A673 (cell line): ENCODE data around the gene MEGF8. TPM values are rescaled to one million over a fixed set of nuclear protein-coding genes. Genes with fewer than 3 reads are reported as not detected.

Experiments
- BruUV-seq: library from RNA; stranded (reverse); fragments of 400-500 nt; replicated peaks from 2 replicates; lab custom pipeline; 2021; lab: Mats Ljungman, UMichigan
- CTCF ChIA-PET: fragments of 300-600 bp; sonication (Branson Sonifier 250); formaldehyde crosslinking; loops from one replicate; lab custom pipeline; 2022; ENCODE audit warnings: antibody characterized with exemption; lab: Charles Lee
- POLR2A ChIA-PET: fragments of 300-600 bp; sonication (Branson Sonifier 250); formaldehyde crosslinking; loops from one replicate; lab custom pipeline; 2022; ENCODE audit warnings: antibody characterized with exemption; ENCODE audit not compliant: low non-redundant PET; lab: Charles Lee
- DNase-seq: peaks from one replicate; pipeline ENCODE4 v3.0.0-alpha.2; 2015; ENCODE audit warnings: low spot score
- H3K27ac ChIP-seq: fragments of 200-600 bp; sonication (generic); 2 replicates; pipeline ENCODE4 v1.5.1; 2016; ENCODE audit warnings: mixed run types, low read depth, mild to moderate bottlenecking, mixed read lengths, antibody characterized with exemption, low read length; ENCODE audit not compliant: poor library complexity, severe bottlenecking
- H3K27me3 ChIP-seq: fragments of 200-600 bp; sonication (generic); replicated peaks from 2 replicates; pipeline ENCODE4 v1.6.1; 2017; ENCODE audit warnings: mixed run types, low read depth, mild to moderate bottlenecking, mixed read lengths, antibody characterized with exemption, low read length; ENCODE audit not compliant: insufficient read depth, poor library complexity
- H3K36me3 ChIP-seq: fragments of 200-600 bp; sonication (generic); 2 replicates; pipeline ENCODE4 v1.6.1; 2016; ENCODE audit warnings: mixed run types, mild to moderate bottlenecking, mixed read lengths, antibody characterized with exemption, low read length; ENCODE audit not compliant: insufficient read depth, poor library complexity, severe bottlenecking
- H3K4me1 ChIP-seq: fragments of 200-600 bp; sonication (generic); 2 replicates; pipeline ENCODE4 v1.6.1; 2017; ENCODE audit warnings: mixed run types, mild to moderate bottlenecking, mixed read lengths, antibody characterized with exemption, low read length; ENCODE audit not compliant: insufficient read depth, poor library complexity, severe bottlenecking
- H3K4me3 ChIP-seq: fragments of 200-600 bp; sonication (generic); 2 replicates; pipeline ENCODE4 v1.5.1; 2016; ENCODE audit warnings: low read depth, mixed run types, mild to moderate bottlenecking, mixed read lengths, low read length; ENCODE audit not compliant: poor library complexity, severe bottlenecking
- H3K9me3 ChIP-seq: fragments of 200-600 bp; sonication (generic); 2 replicates; pipeline ENCODE4 v1.6.1; 2016; ENCODE audit warnings: mixed run types, low read depth, mild to moderate bottlenecking, mixed read lengths, antibody characterized with exemption, low read length; ENCODE audit not compliant: poor library complexity, severe bottlenecking
- EZH2 ChIP-seq: fragments of 200-600 bp; sonication (generic); IDR thresholded peaks from 2 replicates; pipeline ENCODE4 v1.6.1; 2017; ENCODE audit warnings: borderline replicate concordance, low read depth, mild to moderate bottlenecking, mixed read lengths, antibody characterized with exemption, low read length; ENCODE audit not compliant: poor library complexity, severe bottlenecking
- intact Hi-C: fragments of 100-400 bp; cut with micrococcal nuclease; formaldehyde crosslinking; loops from one replicate; pipeline ENCODE4 v1.10.0; 2022; ENCODE audit not compliant: unreplicated experiment
- total RNA-seq: library from RNA; stranded (reverse); gene quantifications from 2 replicates; pipeline ENCODE4 v1.2.3, GENCODE V29; 2021
- TF ChIP-seq, protein P1 (sequence below): fragments of 300-800, 200-600 bp; sonication (generic); conservative IDR thresholded peaks from 2 replicates; pipeline ENCODE4 v1.5.1; 2017; ENCODE audit warnings: low read depth, mild to moderate bottlenecking, antibody characterized with exemption, low read length, moderate library complexity, mixed read lengths

Gene MEGF8
- total RNA-seq, 1 experiment from 2014 or later: 28.5 TPM

DNA sequence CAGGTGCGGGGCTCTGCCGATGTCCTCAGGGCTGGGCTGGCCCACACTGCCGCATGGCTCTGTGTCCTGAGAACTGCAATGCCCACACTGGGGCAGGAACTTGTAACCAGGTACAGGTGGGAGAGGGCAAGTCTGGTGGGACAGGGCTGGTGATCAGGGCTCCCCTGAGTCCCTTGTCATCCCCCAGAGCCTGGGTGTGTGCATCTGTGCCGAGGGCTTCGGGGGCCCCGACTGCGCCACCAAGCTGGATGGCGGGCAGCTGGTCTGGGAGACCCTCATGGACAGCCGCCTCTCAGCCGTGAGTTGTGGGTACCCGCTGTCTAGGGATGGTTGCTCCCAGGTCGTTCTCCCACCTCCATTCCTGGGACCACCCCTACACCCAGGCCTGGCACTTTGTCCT is 30.5 kb downstream of the MEGF8 start:
- Histone ChIP-seq H3K9me3 (no peaks in the 10 kb centered on the region), H3K27me3 (no peaks in the 10 kb centered on the region), H3K36me3 (peaks cover 5% of the 10 kb centered on the region), H3K4me1 (no peaks in the 10 kb centered on the region), H3K27ac (no peak overlapping the region), H3K4me3 (no peak overlapping the region)
- TF ChIP-seq EZH2: no peak
- TF ChIP-seq, protein P1, sequence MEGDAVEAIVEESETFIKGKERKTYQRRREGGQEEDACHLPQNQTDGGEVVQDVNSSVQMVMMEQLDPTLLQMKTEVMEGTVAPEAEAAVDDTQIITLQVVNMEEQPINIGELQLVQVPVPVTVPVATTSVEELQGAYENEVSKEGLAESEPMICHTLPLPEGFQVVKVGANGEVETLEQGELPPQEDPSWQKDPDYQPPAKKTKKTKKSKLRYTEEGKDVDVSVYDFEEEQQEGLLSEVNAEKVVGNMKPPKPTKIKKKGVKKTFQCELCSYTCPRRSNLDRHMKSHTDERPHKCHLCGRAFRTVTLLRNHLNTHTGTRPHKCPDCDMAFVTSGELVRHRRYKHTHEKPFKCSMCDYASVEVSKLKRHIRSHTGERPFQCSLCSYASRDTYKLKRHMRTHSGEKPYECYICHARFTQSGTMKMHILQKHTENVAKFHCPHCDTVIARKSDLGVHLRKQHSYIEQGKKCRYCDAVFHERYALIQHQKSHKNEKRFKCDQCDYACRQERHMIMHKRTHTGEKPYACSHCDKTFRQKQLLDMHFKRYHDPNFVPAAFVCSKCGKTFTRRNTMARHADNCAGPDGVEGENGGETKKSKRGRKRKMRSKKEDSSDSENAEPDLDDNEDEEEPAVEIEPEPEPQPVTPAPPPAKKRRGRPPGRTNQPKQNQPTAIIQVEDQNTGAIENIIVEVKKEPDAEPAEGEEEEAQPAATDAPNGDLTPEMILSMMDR: no peak
- DNase-seq: no peak
- intact Hi-C loops: no loop called here
- ChIA-PET POLR2A (no interaction called here), CTCF (no interaction called here)
- no TSS peak for BruUV-seq

DNA sequence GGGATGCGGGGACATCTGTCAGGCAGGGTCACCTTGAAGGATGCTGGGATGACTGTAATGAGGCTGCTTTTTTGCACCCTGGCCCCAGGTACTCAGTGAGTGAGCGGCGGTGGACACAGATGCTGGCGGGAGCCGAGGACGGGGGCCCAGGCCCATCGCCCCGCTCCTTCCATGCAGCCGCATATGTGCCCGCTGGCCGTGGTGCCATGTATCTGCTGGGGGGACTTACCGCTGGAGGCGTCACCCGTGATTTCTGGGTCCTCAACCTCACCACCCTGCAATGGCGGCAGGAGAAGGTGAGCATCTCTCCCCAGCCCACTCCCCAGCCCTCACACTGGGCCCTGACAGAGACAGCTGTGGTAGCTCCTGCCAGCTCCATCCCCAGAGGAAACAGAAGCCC is 31.3 kb downstream of the MEGF8 start:
- peaks cover 5% of the 10 kb centered on the region for H3K36me3 ChIP-seq
- no peak overlapping the region for H3K4me3 ChIP-seq
- no peaks in the 10 kb centered on the region for H3K27me3 ChIP-seq
- no peak for DNase-seq
- ChIA-PET POLR2A (interaction anchor here (0.5 kb wide), 1 partner anchor 23 kb away, joined by 5 read pairs; no protein-coding TSS in a partner anchor), CTCF (no interaction called here)
- H3K27ac ChIP-seq: no peak overlapping the region
- no peaks in the 10 kb centered on the region for H3K4me1 ChIP-seq
- TF ChIP-seq, protein P1: no peak
- TF ChIP-seq EZH2: no peak
- H3K9me3 ChIP-seq: no peaks in the 10 kb centered on the region
- BruUV-seq: no TSS peak
- intact Hi-C loops: no loop called here

DNA sequence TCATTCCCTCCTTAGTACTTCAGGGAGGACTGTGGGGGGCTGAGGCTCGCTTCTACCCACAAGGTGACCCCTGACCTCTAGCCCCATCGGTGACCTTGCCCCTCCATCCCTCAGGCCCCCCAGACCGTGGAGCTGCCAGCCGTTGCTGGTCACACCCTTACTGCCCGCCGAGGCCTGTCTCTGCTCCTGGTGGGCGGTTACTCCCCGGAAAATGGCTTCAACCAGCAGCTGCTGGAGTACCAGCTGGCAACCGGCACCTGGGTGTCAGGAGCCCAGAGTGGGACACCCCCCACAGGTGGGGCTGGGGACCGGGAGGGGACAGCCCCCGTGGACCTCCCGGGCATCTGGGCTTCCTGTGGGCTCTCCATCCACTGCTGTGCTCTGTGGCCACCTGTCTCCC is 31.9 kb downstream of the MEGF8 start:
- Histone ChIP-seq H3K4me1 (no peaks in the 10 kb centered on the region), H3K4me3 (no peak overlapping the region), H3K27me3 (no peaks in the 10 kb centered on the region), H3K36me3 (peaks cover 5% of the 10 kb centered on the region), H3K27ac (no peak overlapping the region), H3K9me3 (no peaks in the 10 kb centered on the region)
- POLR2A ChIA-PET: no interaction called here
- no peak for TF ChIP-seq EZH2
- TF ChIP-seq, protein P1: no peak
- BruUV-seq: no TSS peak
- intact Hi-C loops: no loop called here
- CTCF ChIA-PET: no interaction called here
- no peak for DNase-seq
